HT-29 (cell line): Measurements from ENCODE around the gene CTNNBIP1. TPM values are rescaled to one million over a fixed set of nuclear protein-coding genes. Genes with fewer than 3 reads are reported as not detected.

Source experiments
- DNase-seq: peaks from one replicate; pipeline ENCODE4 v3.0.0-alpha.2; 2015; ENCODE audit warnings: low spot score
- total RNA-seq: library from RNA; depleted of rRNA; stranded (reverse); fragments of >200 nt; shearing (Covaris generic); gene quantifications from 2 replicates; pipeline ENCODE4 v1.2.3, GENCODE V29; 2014

Gene CTNNBIP1
- total RNA-seq, 1 experiment from 2014 or later: 12.2 TPM

DNA sequence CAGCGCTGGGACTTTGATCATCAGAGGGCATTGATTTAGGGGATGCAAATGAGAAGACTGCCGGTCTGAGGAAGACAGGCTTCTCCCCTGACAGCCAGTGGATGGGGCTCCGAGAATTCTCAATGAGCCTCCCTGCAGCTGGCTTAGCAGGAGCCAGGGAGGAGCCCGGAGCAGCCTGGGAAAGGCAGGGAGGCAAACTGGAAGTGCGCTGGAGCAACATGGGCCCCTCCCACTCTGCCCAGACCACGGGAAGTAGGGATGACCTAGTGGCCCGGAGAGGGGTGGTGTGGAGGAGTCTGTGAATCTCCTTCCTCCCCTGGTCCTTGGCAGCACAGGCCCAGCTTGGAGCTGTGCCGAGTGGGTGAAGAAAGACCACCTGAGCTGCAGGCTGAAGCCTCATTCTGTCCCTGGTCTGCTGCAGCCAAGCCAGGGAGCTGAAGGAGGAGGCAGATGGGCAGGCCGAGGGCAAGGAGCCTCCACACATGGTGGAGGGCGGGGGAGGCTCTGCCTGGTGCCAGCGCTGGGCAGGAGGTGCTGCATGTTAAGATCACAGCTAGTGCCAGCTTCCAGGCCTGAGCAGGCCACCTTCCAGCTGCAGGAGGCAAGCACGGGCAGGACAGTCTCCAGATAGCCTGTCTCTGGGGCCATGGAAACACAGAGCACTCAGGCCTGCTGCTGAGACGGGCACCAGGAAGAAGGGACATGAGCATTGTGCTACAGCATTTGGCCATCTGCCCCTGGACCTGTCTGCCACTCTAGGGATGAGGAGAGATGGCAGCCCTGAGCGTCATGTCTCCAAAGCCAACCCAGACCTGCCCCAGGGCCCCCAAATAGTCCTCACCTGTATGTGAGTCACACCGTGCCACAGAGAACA, 74.1 kb downstream of the CTNNBIP1 start:
- DNase-seq: peak; percentile 45

GRCh38 chr1:9835404-9835757, 74.7 kb downstream of the CTNNBIP1 start:
- no peak for DNase-seq

DNA sequence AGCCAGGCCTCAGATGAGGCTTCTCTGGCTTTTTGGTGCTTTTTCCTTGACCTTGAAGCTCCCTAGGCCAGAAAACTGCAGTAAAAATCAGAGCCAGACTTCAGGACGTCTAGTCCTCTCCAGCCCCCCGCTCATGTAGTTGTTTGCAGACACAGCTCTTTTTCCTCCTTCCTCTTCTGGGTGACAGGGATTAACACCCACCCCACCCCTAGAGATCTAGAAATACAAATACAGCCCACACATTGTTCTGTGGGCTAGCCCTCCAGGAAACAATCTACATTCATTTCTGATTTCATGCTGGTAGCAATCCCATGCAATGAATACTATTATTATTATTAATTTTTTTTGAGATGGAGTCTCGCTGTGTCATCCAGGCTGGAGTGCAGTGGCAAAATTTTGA, 76.4 kb downstream of the CTNNBIP1 start:
- DNase-seq: no peak

DNA sequence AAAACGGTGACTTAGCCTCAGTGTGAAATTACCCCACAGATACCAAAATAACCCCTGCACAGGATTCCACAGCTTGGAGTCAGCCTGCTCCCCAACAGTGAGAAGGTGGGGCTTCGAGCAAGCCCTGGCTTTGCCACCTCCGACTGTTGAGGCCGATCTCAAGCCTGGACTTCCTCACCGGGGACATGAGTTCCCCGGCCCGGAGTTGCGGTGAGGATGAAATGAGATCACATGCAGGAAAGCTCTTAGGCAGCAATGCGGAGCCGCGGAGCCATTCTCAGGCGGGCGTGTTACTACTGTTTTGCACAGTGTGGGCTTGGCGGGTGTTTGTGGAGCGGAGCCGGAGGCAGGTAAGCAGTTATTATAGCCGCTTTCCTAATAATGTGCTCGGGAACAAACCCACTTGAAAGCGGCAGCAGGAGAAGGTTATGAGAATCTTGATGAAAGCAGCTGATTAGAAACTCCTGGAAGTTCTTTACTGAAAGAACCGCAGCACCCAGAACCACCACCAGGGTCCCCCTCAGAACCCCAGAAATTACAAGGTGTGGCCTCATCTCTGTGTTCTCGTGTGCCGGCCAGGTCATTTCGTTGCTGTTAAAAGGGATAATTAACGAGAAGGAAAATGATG, 82.4 kb downstream of the CTNNBIP1 start:
- peak; percentile 50 for DNase-seq

DNA sequence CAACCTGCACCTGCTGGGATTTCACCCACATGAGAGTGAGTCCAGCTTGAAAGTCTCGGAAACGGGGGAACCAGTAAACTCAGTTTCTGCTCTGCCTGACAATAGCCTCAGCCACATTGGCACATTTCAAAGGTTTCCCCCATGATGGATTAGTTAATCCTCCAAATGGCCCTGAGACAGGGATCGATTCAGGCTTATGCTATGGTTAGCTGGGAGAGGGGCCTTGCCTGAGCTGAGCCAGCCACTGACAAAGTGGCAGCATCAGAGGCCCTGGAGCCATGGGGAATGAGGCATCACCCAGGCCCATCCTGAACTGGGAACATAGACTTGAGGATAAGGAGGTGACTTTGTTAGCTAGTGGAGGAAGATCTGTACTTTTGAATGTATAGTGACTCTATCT, 83.5 kb downstream of the CTNNBIP1 start:
- DNase-seq: no peak

GRCh38 chr1:9826087-9826486, 84.0 kb downstream of the CTNNBIP1 start:
- no peak for DNase-seq

- peak; percentile 92 for DNase-seq
Measured at GRCh38 chr1:9825093-9826074, 84.7 kb downstream of the CTNNBIP1 start.

DNA sequence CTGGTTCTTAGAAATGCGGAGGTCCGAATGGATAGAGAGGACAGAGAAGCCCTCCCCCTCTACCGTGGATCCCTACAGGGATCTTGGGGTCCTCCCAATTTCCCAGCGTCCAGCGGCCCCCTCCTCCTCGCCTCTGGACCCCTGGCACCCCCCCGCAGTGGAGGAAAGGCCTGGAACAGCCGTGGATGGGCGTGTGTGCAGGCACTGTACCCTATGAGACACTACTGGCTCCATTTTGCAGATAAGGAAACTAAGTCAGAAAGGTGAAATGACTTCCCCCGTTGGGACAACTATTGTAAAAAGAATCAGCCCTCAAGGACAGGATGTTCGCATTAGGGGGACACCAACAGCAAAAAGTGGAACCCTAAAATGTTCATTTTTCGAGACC, 85.4 kb downstream of the CTNNBIP1 start:
- no peak for DNase-seq

DNA sequence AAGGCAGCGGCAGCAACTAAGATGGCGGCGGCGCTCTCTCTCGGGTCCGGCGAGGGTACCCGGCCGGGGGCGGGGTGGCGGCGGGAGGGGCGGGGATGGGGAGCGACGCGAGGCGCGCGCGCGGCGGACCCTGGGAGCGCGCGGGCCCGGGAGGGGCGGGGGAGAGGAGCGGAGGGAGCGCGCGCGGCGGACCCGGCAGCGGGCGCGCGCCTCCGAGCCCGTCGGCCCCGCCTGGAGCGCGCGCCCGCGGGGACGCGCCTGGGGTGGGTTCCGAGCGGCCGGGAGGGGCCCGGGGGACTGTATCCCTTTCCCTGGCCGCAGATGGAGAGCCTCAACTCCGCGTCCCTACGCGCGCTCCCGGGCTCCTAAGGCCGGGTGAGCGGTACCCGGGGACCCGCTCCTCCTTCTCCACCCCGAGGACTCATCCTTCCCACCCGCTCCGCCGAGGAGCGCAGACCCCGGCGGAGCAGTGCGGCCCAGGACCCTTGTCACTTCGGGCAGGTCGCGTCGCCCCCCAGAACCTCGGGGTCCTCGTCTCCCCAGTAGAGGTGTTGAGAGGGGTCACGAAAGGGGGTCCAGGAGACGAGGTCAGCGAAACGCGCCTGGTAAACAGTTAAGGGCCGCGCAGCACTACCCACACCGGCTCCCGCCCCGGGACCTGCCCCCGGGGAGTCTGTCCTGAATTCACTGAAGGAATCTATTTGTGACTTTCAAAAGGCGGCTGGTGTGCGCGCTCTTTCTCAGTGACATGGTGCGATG, 85.9 kb downstream of the CTNNBIP1 start, which contains the start of gene CLSTN1:
CLSTN1 (minus strand) TSS at position 23 of the 759 bp plus-strand sequence. CDS start 232 bp downstream, outside the sequence.
- DNase-seq: peak; percentile 80

- DNase-seq: no peak
Measured at GRCh38 chr1:9823693-9823942, 86.5 kb downstream of the CTNNBIP1 start.

GRCh38 chr1:9822897-9823692, 87.0 kb downstream of the CTNNBIP1 start:
- peak; percentile 48 for DNase-seq

- peak; percentile 44 for DNase-seq
Measured at GRCh38 chr1:9822490-9822889, 87.6 kb downstream of the CTNNBIP1 start.

GRCh38 chr1:9821710-9822109, 88.4 kb downstream of the CTNNBIP1 start:
- DNase-seq: no peak

DNA sequence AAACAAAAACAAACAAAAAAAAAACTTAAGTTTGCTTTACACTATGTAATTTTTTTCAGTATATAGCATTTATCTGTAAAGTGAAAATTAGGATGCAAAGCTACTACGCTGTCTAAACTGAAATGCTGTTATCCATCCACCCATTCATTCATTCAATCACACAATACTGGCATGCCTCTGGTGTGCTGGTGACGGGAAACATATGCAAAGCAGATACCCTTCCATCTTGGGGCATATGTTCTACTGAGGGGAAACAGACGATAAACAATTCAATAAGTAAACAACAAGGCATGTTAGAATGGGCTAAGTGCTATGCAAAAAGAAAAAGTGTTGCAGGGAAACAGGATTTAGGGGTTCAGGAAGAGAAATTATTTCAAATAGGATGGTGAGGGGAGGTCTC, 89.5 kb downstream of the CTNNBIP1 start:
- no peak for DNase-seq

GRCh38 chr1:9817734-9818133, 92.3 kb downstream of the CTNNBIP1 start:
- no peak for DNase-seq

GRCh38 chr1:9816199-9816598, 93.9 kb downstream of the CTNNBIP1 start:
- no peak for DNase-seq

DNA sequence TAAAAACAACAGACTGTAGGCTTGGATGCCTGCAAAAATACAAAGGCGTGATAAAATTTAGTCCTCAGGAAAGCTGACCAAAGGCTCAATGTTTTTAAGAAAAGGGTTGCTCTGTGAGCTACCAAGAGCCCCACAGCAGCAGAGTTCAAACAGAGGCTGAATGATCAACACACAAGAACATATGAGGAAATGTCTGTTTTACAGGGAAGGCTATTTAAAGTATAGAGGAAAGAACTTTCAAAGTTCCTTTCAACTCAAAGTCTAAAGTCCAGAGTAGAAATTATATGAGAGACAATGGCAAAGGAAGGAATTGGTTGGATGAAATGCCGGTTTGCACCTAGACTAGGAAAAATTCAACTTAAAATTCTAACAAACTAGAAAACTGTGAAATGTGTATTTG, 94.9 kb downstream of the CTNNBIP1 start:
- DNase-seq: no peak

DNA sequence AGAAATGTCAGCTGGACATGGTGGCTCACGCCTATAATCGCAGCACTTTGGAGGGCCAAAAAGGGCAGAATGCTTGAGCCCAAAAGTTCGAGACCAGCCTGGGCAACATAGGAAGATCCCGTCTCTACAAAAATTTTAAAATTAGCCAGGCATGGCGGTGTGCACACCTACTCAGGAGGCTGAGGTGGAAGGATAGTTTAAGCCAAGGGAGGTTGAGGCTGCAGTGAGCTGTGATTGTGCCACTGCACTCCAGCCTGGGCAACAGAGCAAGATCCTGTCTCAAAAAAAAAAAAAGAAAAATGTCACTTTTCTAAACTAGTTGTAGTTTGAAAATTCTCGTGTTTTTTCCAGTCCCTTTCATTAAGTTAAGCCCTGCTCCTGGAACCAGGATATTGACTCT, 95.5 kb downstream of the CTNNBIP1 start:
- DNase-seq: no peak

- no peak for DNase-seq
Measured at GRCh38 chr1:9811239-9811966, 98.7 kb downstream of the CTNNBIP1 start.

- DNase-seq: no peak
Measured at GRCh38 chr1:9809100-9809510, 101.0 kb downstream of the CTNNBIP1 start.
